ENCODE results near the gene CSN1S1. TPM values are rescaled to one million over a fixed set of nuclear protein-coding genes. Genes with fewer than 3 reads are reported as not detected.

The CSN1S1 gene
- total RNA-seq, 2 donors from 2014 or later, result not detected

Other genes with a start within 250 kb of the CSN1S1 start
- 1 to 10 TPM; 3.3 to 4.5 TPM for gene SULT1B1, start 170.4 kb upstream of the CSN1S1 start, total RNA-seq
- not detected for gene SULT1E1, start 70.9 kb upstream of the CSN1S1 start, total RNA-seq
- not detected for gene CSN2, start 34.7 kb downstream of the CSN1S1 start, total RNA-seq
- not detected for gene STATH, start 64.9 kb downstream of the CSN1S1 start, total RNA-seq
- not detected for gene HTN3, start 97.4 kb downstream of the CSN1S1 start, total RNA-seq
- not detected for gene HTN1, start 119.4 kb downstream of the CSN1S1 start, total RNA-seq
- not detected for gene PRR27, start 223.2 kb downstream of the CSN1S1 start, total RNA-seq

Data from activated T-cell treated with anti-CD3 and anti-CD28 coated beads, Interleukin-2, amount 50 U/mL, for 72 hours (primary cell).